ENCODE results near the gene TSGA10IP.

The TSGA10IP gene

GRCh38 chr11:66006891-66007176, 61.6 kb downstream of the TSGA10IP start:
- no peak overlapping the region for H3K4me3 ChIP-seq (ENCODE audit: low read depth, low read length)
- no peak for DNase-seq (ENCODE audit: low read depth)
- no peak for TF ChIP-seq CTCF (IDR thresholded peaks at IDR 0.05; ENCODE audit: low read depth, low read length, missing control alignments)

GRCh38 chr11:66007201-66007634, 61.9 kb downstream of the TSGA10IP start:
- no peak for DNase-seq (ENCODE audit: low read depth)
- TF ChIP-seq CTCF (IDR thresholded peaks at IDR 0.05; ENCODE audit: low read depth, low read length, missing control alignments) = no peak
- H3K4me3 ChIP-seq (ENCODE audit: low read depth, low read length) = no peak overlapping the region

DNA sequence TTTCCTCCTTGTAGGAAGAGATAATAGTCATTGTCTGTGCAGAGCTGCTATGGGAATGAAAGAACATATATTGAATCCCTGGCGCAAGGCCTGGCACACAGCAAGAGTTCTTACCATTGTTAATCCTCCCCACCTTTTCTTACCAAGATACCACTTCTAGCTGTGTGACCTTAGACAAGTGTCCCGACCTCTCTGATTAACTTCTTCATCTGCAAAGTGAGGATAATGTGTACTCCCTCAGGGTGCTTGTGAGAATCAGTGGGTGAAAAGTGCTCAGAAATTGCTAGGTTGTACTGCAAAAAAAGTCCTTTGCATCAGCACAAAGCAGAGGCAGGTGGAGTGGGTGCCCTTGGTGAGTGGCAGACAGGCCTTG, 62.8 kb downstream of the TSGA10IP start:
- no peak for DNase-seq (ENCODE audit: low read depth)
- no peak for TF ChIP-seq CTCF (IDR thresholded peaks at IDR 0.05; ENCODE audit: low read depth, low read length, missing control alignments)
- no peak overlapping the region for H3K4me3 ChIP-seq (ENCODE audit: low read depth, low read length)

DNA sequence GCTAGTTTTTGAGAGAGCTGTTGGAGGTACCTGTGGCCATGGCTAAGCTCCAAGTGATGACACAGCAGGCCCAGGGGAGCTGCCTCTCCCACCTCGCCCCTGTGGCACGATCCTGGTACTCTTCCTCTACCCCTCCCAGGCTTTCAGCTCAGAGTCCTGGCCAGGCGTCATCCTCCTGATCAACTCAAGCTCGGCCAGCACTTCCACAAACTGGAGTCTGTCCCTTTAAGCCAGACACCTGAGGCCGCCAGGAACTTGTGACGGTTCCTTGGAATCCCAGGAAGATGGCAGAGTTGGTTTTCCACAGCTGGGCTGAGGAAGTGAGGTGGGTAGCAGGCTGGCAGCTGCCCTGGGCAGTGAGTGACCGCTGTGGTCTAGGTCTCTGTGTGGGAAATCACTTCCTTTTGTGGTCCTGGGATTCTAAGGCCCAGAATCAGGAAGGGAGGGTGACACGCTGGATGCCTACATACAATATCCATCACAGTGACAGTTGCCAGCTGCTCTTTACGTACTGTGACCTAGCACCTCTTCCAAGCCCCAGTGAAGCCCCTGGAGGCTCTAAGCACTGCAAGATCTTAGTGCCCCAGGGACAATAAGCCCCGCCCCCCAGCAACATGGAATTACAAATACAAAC, 63.3 kb downstream of the TSGA10IP start:
- no peak overlapping the region for H3K4me3 ChIP-seq (ENCODE audit: low read depth, low read length)
- DNase-seq (ENCODE audit: low read depth) = no peak
- TF ChIP-seq CTCF (IDR thresholded peaks at IDR 0.05; ENCODE audit: low read depth, low read length, missing control alignments) = no peak
